GM21390 (cell line): ENCODE data around the gene THSD4.

Experiments used
- ATAC-seq: cut with Tn5 transposase; IDR thresholded peaks from one replicate; pipeline ENCODE4 v1.9.1; 2021; ENCODE audit not compliant: unreplicated experiment

The THSD4 gene

GRCh38 chr15:71097890-71098289 is 17.4 kb upstream of the THSD4 start:
- ATAC-seq: no peak

- no peak for ATAC-seq
These were observed 16.4 kb upstream of the THSD4 start for GRCh38 chr15:71098920-71099319.

- ATAC-seq: peak; percentile 85
These were observed 12.1 kb upstream of the THSD4 start for GRCh38 chr15:71103102-71103676.

DNA sequence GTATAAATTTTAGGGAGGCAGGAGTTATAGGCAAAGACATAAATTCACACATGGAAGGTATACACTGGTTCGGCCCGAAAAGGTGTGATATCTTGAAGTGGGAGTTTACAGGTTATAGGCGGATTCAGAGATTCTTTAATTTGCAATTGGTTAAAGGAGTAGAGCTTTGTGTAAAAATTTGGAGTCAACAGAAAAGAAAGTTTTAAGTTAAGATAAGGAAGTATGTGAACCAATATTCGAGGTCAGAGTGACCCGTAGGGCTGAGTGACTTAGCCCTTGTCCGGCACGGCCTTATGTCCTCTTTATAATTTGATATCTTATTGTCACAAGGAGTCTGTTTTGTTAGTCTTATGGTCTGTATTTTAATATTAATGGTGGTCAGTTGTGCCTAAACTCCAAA is 10.6 kb upstream of the THSD4 start:
- no peak for ATAC-seq

GRCh38 chr15:71105444-71105843 is 9.8 kb upstream of the THSD4 start:
- ATAC-seq: no peak

DNA sequence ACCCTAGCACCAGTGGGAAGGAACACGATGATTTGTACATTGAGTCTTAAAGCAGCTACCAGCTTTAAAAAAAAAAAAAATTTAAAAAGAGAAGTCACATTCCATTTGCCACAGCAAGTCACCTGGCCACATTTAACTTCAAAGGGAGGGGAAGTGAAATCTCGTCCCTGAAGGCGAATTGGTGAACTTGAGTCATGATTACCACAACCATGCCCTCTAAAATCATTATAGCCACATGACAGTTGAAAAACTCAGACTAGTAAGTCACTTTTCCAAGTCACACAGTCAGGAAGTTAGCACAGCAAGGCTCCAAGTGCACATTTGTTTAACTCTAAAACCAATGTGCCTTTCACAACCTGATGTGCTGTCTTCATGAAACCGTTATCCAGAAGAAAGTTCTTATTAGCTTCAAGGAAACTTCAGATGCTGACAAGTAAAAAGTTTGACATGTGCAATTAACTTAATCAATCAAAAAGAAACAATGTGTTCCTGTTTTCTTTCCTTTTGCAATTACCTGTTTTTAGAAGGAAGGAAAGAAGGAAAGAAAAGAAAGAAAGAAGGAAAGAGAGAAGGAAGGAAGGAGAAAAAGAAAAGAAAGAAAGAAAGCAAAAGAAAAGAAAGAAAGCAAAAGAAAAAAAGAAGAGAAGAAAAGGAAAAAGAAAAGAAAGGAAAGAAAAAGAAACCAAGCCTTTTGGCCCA is 8.3 kb upstream of the THSD4 start:
- ATAC-seq: no peak

GRCh38 chr15:71107501-71107815 is 7.8 kb upstream of the THSD4 start:
- ATAC-seq: no peak

DNA sequence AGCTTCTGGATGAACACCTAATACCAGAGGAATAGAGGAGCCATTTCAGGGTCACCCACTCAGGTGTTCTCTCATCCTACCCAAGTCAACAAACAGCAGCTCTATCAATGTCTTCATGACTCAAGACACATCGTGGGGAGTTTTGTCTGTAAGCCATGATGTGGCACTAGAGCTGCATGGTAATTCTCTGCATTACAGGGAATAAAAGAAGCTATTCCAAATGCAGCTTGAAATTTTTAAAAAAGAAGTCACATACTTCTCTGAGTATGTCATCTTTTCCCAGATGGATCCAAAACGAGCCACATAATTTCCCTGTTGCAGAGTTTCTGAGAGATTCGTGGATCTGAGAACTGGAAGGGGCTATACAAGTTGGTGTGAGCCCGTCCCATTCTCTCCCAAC is 6.1 kb upstream of the THSD4 start:
- no peak for ATAC-seq

DNA sequence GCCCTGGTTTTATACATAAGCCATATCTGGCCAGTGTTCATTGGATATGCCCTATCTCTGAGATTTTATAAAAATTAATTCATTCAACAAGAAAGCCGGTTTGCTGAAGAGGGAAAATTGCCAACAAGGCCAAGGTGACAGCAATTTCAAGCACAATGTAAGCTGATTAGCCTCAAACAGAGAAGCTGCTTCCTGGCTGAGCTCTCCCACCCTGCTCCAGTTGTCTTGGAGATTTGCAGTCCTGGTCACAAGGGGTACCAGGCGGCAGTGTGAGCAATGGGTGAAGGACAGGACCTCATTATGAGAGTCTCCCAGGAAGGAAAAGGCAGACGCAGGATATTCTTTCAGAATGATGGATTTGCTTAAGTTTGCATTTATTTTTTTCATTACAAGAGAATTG is 5.4 kb upstream of the THSD4 start:
- no peak for ATAC-seq

DNA sequence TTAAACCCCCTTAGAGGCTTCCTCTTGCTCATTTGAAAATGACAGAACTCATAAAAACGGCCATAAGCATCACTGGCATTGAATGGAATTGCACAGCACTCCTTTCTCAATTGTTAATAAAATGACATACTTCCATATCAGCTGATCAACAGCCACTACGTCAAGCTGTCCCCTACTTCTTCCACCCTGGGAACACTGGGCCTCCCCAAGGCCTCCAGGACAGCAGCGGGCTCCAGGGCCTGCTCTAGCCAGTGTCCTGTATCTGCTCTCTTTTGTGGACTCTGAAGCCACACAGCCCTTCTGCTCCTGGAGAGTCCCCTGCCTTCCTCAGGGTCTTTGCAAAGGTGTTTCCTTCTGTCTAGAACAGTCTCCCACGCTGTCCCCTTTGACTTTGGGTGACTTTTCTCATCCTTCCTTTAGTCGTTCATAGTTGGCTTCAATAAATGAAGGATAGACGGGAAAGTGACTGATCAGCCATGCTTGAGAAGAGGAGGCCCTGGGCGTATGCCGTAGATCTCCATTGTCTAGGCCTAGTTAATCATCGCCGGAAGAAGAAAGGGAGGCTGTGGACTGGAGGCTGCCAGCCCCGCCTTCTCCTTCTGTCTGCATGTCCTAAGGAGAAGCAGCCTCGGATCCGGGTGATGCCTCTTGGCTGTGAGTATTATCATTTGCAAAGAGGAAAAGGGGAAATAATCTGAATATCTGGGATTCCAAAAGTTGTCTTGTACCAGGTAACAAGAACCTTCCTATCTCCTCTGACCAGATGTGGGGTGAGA is 4.7 kb upstream of the THSD4 start:
- no peak for ATAC-seq

DNA sequence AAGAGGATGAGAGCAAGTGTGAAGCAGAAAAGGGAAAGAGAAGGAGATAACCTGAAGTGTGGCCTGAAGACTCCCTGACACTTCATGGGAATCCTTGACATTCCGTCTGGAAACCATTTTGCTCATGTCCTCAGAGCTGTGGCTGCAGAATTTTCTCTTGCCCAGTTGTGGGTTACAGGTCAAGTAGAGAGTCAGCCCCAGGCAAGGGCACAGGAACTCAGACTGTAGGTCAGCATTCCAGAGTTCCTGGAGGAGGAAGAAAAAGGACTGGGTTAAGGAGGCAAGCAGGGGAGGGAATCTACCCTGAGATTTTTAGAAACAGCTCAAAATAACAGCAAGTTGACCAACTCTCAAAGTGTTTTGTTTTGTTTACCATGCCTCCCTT is 4.1 kb upstream of the THSD4 start:
- ATAC-seq: no peak

DNA sequence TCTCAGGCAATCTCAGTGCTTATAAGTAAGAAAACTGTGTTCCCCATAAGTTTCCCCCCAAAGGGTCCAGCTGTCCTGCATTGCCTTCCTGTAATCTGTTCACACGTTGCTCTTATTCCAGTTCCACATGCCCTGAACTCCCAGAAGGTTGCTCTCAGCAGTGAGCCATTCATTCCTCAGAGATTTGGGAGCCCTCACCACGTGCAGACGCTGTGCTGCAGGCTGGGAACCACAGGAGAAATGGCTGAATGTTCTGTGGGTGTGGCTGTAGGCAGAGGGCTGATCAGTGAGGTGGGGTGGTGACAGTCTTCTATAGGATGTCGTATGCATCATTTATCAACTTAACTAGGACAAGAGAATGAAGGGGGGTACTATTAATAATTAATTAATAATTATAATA is 3.3 kb upstream of the THSD4 start:
- no peak for ATAC-seq

GRCh38 chr15:71112429-71112828 is 2.8 kb upstream of the THSD4 start:
- ATAC-seq: no peak

DNA sequence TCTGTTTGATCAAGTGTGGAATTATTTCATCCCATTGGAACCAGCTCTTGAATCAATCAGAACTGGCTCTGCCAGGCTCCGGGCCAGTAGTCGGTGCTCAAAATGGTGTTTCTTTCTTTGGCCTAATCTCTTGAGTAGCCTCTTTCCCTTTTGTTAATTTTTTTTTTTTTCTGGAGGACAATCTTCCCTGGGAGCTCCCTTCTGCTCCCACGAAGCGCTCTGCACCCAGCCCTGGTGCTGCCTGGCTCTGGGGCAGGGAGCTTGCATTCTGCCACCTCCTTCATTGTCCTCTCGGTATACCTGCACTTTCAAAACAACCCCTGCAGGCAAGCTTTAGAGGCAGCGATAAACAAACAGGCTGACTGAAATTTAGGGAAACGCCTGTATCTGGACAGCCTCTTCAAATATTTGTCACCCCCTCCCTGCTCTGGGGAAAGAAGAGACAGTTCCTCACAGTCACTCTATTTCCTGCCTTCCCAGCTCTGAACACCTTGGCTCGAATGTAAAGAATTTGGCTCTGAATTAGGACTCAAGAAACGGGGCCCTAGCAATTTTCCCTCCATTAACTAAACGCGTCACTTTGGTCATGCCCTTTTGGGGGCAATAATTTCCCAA is 1.1 kb upstream of the THSD4 start:
- no peak for ATAC-seq

DNA sequence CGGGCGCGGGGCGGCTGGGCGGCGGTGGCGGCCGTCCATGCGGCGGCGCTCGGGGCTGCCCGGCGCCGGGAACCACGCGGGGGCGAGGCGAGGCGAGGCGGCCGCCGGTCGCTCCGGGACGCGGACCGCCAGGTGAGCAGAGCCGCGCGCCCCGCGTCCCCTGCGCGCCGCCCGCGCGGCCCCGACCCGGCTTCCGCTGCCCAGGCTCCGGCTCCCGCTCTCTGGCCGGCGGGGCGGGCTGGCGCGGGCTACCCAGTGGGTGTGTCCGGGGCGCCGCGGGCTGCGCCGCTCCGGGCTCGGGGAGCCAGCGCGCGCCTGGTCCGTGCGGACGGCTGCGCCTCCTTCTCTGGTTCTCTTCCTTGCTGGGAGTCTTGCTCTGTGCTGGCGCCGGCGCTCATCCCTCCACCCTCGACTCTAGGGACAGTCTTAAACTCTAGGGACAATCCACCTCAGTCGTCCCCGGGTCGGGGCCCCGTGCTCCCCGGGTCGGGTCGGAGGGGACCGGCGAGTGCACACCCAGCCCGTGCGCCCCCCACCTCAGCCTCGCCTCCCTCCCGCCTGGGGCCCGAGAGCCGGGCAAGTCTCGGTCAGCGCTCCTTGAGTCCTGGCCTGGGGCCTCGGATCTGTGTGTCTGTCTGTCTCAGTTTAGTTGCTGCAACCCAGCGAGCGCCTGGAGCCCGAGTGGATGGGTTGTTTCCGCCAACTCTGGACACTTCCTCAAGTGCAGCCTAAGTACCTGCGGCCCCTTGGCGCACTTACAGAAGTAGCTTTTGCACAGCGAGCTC is 488 bp downstream of the THSD4 start:
- ATAC-seq: peak; percentile 68

DNA sequence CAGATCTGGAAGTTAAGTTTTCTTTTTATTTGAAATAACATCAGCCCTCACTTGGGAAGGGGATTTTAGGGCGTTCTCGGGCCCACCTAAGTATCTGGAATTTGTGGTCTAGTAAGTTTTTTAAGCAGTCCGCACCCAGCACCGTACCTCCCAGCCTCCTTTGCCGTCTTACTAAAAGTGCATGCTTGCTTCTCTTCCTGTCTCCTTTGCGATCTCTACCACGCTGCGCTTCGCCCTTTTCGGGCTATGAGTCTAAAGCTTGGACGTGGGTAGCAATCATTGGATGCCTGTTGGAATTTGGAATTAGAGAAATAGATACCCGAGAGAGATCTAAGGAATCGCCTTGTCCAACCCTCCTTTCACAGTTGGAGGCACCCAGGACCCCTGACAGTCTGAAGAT is 1.1 kb downstream of the THSD4 start:
- ATAC-seq: no peak

DNA sequence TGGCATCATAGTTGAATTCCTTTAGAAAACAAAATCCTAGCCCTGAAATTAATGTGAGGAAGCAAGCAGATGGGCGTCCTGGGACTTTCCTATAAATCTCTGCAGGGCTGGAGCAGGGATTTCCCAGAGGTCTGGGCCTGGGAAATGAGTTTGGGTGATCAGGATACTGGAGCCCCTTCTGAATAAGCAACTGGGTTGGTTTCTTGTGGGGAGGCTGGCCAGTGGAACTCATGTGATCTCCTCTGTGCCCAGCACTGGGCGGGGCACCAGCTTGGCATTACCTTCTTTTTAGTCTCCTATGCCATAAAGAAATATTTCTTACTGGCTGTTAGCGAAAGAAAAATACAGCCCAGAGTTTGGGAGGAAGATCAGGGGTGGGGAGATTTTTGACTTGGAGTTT is 1.7 kb downstream of the THSD4 start:
- ATAC-seq: no peak

DNA sequence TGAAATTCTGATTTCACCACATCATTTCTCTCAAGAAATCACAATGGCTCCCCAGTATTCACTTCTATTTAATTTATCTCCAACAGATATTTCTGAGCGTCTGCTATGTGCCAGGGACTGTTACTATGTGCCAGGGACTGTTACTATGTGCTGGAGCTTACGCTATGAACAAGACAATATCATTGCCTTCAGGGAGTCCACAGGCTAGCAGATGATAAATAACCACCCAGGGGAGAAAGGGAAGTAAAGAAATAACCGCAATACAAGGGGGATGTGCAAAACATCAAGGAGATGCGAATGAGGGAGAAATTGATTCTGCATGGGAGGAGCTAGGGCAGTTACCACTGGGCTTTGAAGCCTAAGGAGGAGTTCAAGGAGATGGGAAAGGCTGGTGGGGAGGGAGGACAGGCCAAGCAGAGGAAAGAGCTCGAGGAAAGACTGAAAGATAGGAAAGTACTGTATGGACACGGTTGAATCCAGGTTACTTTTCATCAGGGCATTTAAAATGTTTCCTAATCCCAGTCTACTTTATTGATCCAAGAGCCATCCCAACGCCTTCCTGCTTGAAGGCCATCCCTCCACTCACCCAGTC is 2.5 kb downstream of the THSD4 start:
- ATAC-seq: no peak

DNA sequence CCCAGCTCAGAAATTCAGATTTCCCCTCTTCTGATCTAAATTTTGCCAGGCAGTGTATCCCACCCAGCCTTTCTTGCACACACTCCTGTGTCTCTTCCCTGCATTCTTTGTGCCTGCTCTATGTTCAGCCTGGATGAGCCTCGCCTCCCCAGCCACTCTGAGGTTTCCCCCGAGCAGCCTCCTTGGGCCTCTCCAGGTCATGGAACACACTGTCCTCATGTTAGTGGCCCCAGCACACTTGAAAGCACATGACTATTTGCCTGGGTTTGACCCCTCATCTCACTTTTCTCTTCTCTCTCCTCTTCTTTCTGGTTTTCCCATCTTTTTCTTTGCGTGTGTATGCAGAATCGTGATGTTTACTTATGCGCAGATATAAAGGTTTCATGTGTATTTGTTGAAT is 3.1 kb downstream of the THSD4 start:
- no peak for ATAC-seq

GRCh38 chr15:71118881-71119632 is 3.8 kb downstream of the THSD4 start:
- ATAC-seq: no peak
